Measurements from ENCODE around the gene KCNIP4. TPM values are rescaled to one million over a fixed set of nuclear protein-coding genes. Genes with fewer than 3 reads are reported as not detected.

Gene KCNIP4
- total and polyA plus RNA-seq, 9 of the 15 experiments (the other 6 are each of a cell fraction or from before 2014, with no cell fraction given): 0.25 to 0.41 TPM; not detected in 7

GRCh38 chr4:21753084-21753760 is 195.3 kb downstream of the KCNIP4 start:
- FAIRE-seq: no peak

More at GRCh38 chr4:21753084-21753760, 195.3 kb downstream of the KCNIP4 start:
- Histone ChIP-seq H4K20me1 (replicated peaks; ENCODE audit: control insufficient read depth, insufficient read depth, low read length) (no peaks in the 10 kb centered on the region), H3K4me3 (no peak overlapping the region), H3K4me2 (ENCODE audit: insufficient read depth, low read length) (no peak overlapping the region), H3K4me1 (replicated peaks in 1 of 2; ENCODE audit: control insufficient read depth in 2 of 2, insufficient read depth in 2 of 2, low read length in 2 of 2) (no peaks in the 10 kb centered on the region), H3K9me1 (ENCODE audit: control insufficient read depth, insufficient read depth, low read length) (no peaks in the 10 kb centered on the region), H3K9me3 (replicated peaks; ENCODE audit: control insufficient read depth, insufficient read depth, low read depth, low read length) (no peaks in the 10 kb centered on the region), H3K79me2 (ENCODE audit: control insufficient read depth, insufficient read depth, low read length) (no peaks in the 10 kb centered on the region), H3K27ac (ENCODE audit: extremely low read depth, low read depth, low read length) (no peak overlapping the region), H3K27me3 (ENCODE audit: control insufficient read depth in 2 of 2, insufficient read depth in 2 of 2, low read length in 2 of 2) (no peaks in the 10 kb centered on the region), H2AFZ (ENCODE audit: low read depth, low read length) (no peak overlapping the region), H3K36me3 (ENCODE audit: control insufficient read depth, insufficient read depth, low read length) (no peaks in the 10 kb centered on the region), H3K9ac (ENCODE audit: insufficient read depth in 1 of 2, low read depth in 2 of 2, low read length in 2 of 2) (no peak overlapping the region)
- DNase-seq (ENCODE audit: extremely low read depth in 1 of 4, low spot score in 3 of 4) (no peak), ATAC-seq (no peak)
- BruUV-seq (replicated peaks): no TSS peak
- TF ChIP-seq, protein P1, sequence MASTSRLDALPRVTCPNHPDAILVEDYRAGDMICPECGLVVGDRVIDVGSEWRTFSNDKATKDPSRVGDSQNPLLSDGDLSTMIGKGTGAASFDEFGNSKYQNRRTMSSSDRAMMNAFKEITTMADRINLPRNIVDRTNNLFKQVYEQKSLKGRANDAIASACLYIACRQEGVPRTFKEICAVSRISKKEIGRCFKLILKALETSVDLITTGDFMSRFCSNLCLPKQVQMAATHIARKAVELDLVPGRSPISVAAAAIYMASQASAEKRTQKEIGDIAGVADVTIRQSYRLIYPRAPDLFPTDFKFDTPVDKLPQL (IDR thresholded peaks at IDR 0.05; ENCODE audit: extremely low read depth, insufficient read length): no peak
- TF ChIP-seq BRD4 (IDR thresholded peaks at IDR 0.05) (no peak), PHTF2 (CRISPR knock-in tag; IDR thresholded peaks at IDR 0.05) (no peak), ZNF780A (CRISPR knock-in tag; IDR thresholded peaks at IDR 0.05) (no peak), RFX5 (IDR thresholded peaks at IDR 0.05; ENCODE audit: low read depth, low read length) (no peak), HDAC2 (IDR thresholded peaks at IDR 0.05) (no peak), SAP30 (IDR thresholded peaks at IDR 0.05; ENCODE audit: borderline replicate concordance, insufficient read depth, low read depth, low read length, poor library complexity, severe bottlenecking) (no peak), RB1 (IDR thresholded peaks at IDR 0.05; ENCODE audit: low read depth) (no peak), IFI16 (CRISPR knock-in tag; IDR thresholded peaks at IDR 0.05) (no peak), SMC3 (conservative IDR thresholded peaks at IDR 0.05; ENCODE audit: insufficient read depth, low read depth, low read length) (no peak), TAF9B (IDR thresholded peaks at IDR 0.05; ENCODE audit: partially characterized antibody) (no peak)
- TF ChIP-seq, protein P2, sequence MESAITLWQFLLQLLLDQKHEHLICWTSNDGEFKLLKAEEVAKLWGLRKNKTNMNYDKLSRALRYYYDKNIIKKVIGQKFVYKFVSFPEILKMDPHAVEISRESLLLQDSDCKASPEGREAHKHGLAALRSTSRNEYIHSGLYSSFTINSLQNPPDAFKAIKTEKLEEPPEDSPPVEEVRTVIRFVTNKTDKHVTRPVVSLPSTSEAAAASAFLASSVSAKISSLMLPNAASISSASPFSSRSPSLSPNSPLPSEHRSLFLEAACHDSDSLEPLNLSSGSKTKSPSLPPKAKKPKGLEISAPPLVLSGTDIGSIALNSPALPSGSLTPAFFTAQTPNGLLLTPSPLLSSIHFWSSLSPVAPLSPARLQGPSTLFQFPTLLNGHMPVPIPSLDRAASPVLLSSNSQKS (CRISPR knock-in tag; IDR thresholded peaks at IDR 0.05): no peak
- WGBS (ENCODE audit: insufficient coverage, low coverage, missing lambda C conversion rate): 0% methylated on average over 2 of the region's 3 CpGs
- in situ Hi-C loops (cut with MboI) (loop anchor here (25.0 kb wide), 1 partner anchor 1341 kb away; no protein-coding TSS in a partner anchor), intact Hi-C loops (cut with micrococcal nuclease) (no loop called here)
- CTCF ChIA-PET (ENCODE audit: low intra/inter-chr PET ratio): no interaction called here
- POLR2A ChIA-PET: no interaction called here
